ENCODE results near the gene AGBL5. TPM values are rescaled to one million over a fixed set of nuclear protein-coding genes. Genes with fewer than 3 reads are reported as not detected.
A peak's percentile ranks its signal among the peaks of the same experiment; 100 is the strongest.

The AGBL5 gene
- total and polyA plus RNA-seq, 2 of the 13 experiments (the other 11 are each of a cell fraction or from before 2014, with no cell fraction given) = 55.9 to 73.3 TPM

DNA sequence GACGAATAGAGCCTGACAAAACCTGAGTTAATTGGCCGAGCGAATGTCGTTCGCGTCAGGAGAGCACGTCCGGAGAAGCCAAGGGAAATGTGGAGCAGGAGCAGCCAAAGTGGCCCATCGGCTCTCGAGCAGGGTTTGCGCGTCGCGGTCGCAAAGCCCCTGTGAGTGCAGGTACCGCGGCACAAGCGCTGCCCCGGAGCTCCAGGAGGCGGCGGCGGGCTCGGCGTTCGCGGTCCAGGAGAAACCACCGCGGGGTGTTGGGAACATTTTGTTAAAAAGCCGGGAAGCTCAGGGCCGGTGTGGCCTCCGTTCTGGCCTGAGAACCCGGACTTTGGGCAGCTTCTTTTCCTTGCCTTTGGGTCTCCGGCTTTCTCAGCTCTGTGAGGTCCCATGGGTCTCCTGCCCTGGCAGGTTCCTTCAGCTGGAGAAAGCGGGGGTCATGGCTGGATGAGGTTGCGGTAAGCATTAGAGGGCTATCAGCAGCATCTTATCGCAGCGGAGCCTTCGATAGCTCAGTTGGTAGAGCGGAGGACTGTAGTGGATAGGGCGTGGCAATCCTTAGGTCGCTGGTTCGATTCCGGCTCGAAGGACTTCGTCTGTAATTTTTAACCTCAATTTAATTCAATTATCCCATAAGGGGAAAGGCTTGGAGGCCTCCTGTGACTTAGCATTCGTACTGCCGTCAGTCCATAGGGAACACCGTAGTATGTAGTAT lies 1.0 kb upstream of the AGBL5 start (continued):
- TF ChIP-seq ZNF552 (CRISPR knock-in tag; IDR thresholded peaks at IDR 0.05; ENCODE audit: borderline replicate concordance) (peak; percentile 76; the same call in 1 of the 2 replicates), CREB1 (IDR thresholded peaks at IDR 0.05) (peak; percentile 17; the same call in 1 of the 2 replicates), CREB1 (CRISPR knock-in tag; IDR thresholded peaks at IDR 0.05) (no peak), ZNF383 (CRISPR knock-in tag; IDR thresholded peaks at IDR 0.05; ENCODE audit: borderline replicate concordance) (peak; percentile 52; the same call in 1 of the 2 replicates), ONECUT2 (CRISPR knock-in tag; IDR thresholded peaks at IDR 0.05) (0 out of 2 replicates have a peak, but pooled peaks have one; percentile 8), ISX (CRISPR knock-in tag; conservative IDR thresholded peaks at IDR 0.05) (0 out of 2 replicates have a peak, but pooled peaks have one; percentile 27), ZBTB3 (CRISPR knock-in tag; IDR thresholded peaks at IDR 0.05; ENCODE audit: borderline replicate concordance, low read depth) (no peak), ZNF326 (CRISPR knock-in tag; IDR thresholded peaks at IDR 0.05; ENCODE audit: borderline replicate concordance) (peak; percentile 88; the same call in 1 of the 2 replicates), KLF11 (CRISPR knock-in tag; IDR thresholded peaks at IDR 0.05) (0 out of 2 replicates have a peak, but pooled peaks have one; percentile 21), ZNF138 (CRISPR knock-in tag; IDR thresholded peaks at IDR 0.05; ENCODE audit: low read depth) (0 out of 2 replicates have a peak, but pooled peaks have one; percentile 60), POLR2AphosphoS2 (IDR thresholded peaks at IDR 0.05; ENCODE audit: low read depth, low read length) (peak; percentile 99), MIXL1 (CRISPR knock-in tag; IDR thresholded peaks at IDR 0.05) (peak; percentile 79; the same call in 1 of the 2 replicates), GATA4 (IDR thresholded peaks at IDR 0.05; ENCODE audit: borderline replicate concordance, low read depth) (peak; percentile 46; the same call in 1 of the 2 replicates)
- TF ChIP-seq, protein P1, sequence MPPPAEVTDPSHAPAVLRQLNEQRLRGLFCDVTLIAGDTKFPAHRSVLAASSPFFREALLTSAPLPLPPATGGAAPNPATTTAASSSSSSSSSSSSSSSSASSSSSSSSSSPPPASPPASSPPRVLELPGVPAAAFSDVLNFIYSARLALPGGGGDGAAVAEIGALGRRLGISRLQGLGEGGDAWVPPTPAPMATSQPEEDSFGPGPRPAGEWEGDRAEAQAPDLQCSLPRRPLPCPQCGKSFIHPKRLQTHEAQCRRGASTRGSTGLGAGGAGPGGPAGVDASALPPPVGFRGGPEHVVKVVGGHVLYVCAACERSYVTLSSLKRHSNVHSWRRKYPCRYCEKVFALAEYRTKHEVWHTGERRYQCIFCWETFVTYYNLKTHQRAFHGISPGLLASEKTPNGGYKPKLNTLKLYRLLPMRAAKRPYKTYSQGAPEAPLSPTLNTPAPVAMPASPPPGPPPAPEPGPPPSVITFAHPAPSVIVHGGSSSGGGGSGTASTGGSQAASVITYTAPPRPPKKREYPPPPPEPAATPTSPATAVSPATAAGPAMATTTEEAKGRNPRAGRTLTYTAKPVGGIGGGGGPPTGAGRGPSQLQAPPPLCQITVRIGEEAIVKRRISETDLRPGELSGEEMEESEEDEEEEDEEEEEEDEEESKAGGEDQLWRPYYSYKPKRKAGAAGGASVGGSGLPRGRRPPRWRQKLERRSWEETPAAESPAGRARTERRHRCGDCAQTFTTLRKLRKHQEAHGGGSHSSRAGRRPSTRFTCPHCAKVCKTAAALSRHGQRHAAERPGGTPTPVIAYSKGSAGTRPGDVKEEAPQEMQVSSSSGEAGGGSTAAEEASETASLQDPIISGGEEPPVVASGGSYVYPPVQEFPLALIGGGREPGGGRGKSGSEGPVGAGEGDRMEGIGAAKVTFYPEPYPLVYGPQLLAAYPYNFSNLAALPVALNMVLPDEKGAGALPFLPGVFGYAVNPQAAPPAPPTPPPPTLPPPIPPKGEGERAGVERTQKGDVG (CRISPR knock-in tag; IDR thresholded peaks at IDR 0.05; ENCODE audit: borderline replicate concordance) = peak; percentile 87; the same call in 1 of the 2 replicates
- TF ChIP-seq, protein P2, sequence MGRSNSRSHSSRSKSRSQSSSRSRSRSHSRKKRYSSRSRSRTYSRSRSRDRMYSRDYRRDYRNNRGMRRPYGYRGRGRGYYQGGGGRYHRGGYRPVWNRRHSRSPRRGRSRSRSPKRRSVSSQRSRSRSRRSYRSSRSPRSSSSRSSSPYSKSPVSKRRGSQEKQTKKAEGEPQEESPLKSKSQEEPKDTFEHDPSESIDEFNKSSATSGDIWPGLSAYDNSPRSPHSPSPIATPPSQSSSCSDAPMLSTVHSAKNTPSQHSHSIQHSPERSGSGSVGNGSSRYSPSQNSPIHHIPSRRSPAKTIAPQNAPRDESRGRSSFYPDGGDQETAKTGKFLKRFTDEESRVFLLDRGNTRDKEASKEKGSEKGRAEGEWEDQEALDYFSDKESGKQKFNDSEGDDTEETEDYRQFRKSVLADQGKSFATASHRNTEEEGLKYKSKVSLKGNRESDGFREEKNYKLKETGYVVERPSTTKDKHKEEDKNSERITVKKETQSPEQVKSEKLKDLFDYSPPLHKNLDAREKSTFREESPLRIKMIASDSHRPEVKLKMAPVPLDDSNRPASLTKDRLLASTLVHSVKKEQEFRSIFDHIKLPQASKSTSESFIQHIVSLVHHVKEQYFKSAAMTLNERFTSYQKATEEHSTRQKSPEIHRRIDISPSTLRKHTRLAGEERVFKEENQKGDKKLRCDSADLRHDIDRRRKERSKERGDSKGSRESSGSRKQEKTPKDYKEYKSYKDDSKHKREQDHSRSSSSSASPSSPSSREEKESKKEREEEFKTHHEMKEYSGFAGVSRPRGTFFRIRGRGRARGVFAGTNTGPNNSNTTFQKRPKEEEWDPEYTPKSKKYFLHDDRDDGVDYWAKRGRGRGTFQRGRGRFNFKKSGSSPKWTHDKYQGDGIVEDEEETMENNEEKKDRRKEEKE (IDR thresholded peaks at IDR 0.05) = no peak
- TF ChIP-seq, protein P3, sequence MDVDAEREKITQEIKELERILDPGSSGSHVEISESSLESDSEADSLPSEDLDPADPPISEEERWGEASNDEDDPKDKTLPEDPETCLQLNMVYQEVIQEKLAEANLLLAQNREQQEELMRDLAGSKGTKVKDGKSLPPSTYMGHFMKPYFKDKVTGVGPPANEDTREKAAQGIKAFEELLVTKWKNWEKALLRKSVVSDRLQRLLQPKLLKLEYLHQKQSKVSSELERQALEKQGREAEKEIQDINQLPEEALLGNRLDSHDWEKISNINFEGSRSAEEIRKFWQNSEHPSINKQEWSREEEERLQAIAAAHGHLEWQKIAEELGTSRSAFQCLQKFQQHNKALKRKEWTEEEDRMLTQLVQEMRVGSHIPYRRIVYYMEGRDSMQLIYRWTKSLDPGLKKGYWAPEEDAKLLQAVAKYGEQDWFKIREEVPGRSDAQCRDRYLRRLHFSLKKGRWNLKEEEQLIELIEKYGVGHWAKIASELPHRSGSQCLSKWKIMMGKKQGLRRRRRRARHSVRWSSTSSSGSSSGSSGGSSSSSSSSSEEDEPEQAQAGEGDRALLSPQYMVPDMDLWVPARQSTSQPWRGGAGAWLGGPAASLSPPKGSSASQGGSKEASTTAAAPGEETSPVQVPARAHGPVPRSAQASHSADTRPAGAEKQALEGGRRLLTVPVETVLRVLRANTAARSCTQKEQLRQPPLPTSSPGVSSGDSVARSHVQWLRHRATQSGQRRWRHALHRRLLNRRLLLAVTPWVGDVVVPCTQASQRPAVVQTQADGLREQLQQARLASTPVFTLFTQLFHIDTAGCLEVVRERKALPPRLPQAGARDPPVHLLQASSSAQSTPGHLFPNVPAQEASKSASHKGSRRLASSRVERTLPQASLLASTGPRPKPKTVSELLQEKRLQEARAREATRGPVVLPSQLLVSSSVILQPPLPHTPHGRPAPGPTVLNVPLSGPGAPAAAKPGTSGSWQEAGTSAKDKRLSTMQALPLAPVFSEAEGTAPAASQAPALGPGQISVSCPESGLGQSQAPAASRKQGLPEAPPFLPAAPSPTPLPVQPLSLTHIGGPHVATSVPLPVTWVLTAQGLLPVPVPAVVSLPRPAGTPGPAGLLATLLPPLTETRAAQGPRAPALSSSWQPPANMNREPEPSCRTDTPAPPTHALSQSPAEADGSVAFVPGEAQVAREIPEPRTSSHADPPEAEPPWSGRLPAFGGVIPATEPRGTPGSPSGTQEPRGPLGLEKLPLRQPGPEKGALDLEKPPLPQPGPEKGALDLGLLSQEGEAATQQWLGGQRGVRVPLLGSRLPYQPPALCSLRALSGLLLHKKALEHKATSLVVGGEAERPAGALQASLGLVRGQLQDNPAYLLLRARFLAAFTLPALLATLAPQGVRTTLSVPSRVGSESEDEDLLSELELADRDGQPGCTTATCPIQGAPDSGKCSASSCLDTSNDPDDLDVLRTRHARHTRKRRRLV (CRISPR knock-in tag; IDR thresholded peaks at IDR 0.05) = peak; percentile 88

Measured in HepG2 (cell line).